Fibroblast of skin of right quadriceps (primary cell): ENCODE data around the gene PITRM1.

Experiments used
- DNase-seq: peaks from one replicate; pipeline ENCODE4 v3.0.0-alpha.2; 2013

The PITRM1 gene

GRCh38 chr10:3099291-3100092 lies 73.1 kb downstream of the PITRM1 start:
- DNase-seq = peak; percentile 83

- no peak for DNase-seq
Observed at GRCh38 chr10:3098689-3099088, 73.9 kb downstream of the PITRM1 start.

GRCh38 chr10:3097160-3097559 lies 75.4 kb downstream of the PITRM1 start:
- DNase-seq = no peak

- DNase-seq = no peak
Observed at GRCh38 chr10:3096149-3096548, 76.4 kb downstream of the PITRM1 start.

GRCh38 chr10:3095373-3096139 lies 77.0 kb downstream of the PITRM1 start:
- DNase-seq = peak; percentile 100

- DNase-seq = peak; percentile 52
Observed at GRCh38 chr10:3094609-3095036, 78.0 kb downstream of the PITRM1 start.

GRCh38 chr10:3093996-3094395 lies 78.6 kb downstream of the PITRM1 start:
- no peak for DNase-seq

GRCh38 chr10:3091921-3092320 lies 80.7 kb downstream of the PITRM1 start:
- no peak for DNase-seq

- DNase-seq = peak; percentile 81
Observed at GRCh38 chr10:3090914-3091787, 81.4 kb downstream of the PITRM1 start.

- no peak for DNase-seq
Observed at GRCh38 chr10:3090388-3090787, 82.2 kb downstream of the PITRM1 start.
